H9 (cell line): ENCODE data around the gene TMEM117. TPM values are rescaled to one million over a fixed set of nuclear protein-coding genes. Genes with fewer than 3 reads are reported as not detected.

Experiments
- DNase-seq: peaks from one replicate; pipeline ENCODE4 v3.0.0-alpha.2; 2017
- H2AFZ ChIP-seq: one replicate; pipeline ENCODE4 v1.6.1; 2013; ENCODE audit warnings: mild to moderate bottlenecking, low read length, control low read depth, moderate library complexity
- H2AK5ac ChIP-seq: 2 replicates; pipeline ENCODE4 v1.6.1; 2013; ENCODE audit warnings: low read length, control low read depth, mixed read lengths; ENCODE audit not compliant: insufficient read length
- H2BK120ac ChIP-seq: one replicate; pipeline ENCODE4 v1.6.1; 2013; ENCODE audit warnings: low read depth, mild to moderate bottlenecking, low read length, control low read depth, inconsistent platforms; ENCODE audit not compliant: poor library complexity, severe bottlenecking
- H2BK12ac ChIP-seq: 2 replicates; pipeline ENCODE4 v1.6.1; 2013; ENCODE audit warnings: low read length, control low read depth, mixed read lengths, low read depth; ENCODE audit not compliant: insufficient read length
- H2BK15ac ChIP-seq: 2 replicates; pipeline ENCODE4 v1.6.1; 2013; ENCODE audit warnings: low read depth, low read length, control low read depth
- H2BK20ac ChIP-seq: one replicate; pipeline ENCODE4 v1.6.1; 2013; ENCODE audit warnings: low read depth, mild to moderate bottlenecking, low read length, control low read depth, inconsistent platforms; ENCODE audit not compliant: poor library complexity, severe bottlenecking
- H2BK5ac ChIP-seq: 2 replicates; pipeline ENCODE4 v1.6.1; 2013; ENCODE audit warnings: low read length, control low read depth, mixed read lengths; ENCODE audit not compliant: insufficient read length
- H3K14ac ChIP-seq: 2 replicates; pipeline ENCODE4 v1.6.1; 2013; ENCODE audit warnings: low read length, control low read depth; ENCODE audit not compliant: insufficient read depth
- H3K18ac ChIP-seq: 2 replicates; pipeline ENCODE4 v1.6.1; 2013; ENCODE audit warnings: low read depth, mild to moderate bottlenecking, mixed read lengths, low read length, control low read depth; ENCODE audit not compliant: insufficient read length
- H3K23ac ChIP-seq: 2 replicates; pipeline ENCODE4 v1.6.1; 2013; ENCODE audit warnings: low read length, control low read depth, mixed read lengths, low read depth; ENCODE audit not compliant: insufficient read length
- H3K23me2 ChIP-seq: 2 replicates; pipeline ENCODE4 v1.6.1; 2013; ENCODE audit warnings: low read depth, mild to moderate bottlenecking, mixed read lengths, low read length, control low read depth; ENCODE audit not compliant: insufficient read length, poor library complexity, severe bottlenecking
- H3K27ac ChIP-seq: 2 replicates; pipeline ENCODE4 v1.5.1; 2013; ENCODE audit warnings: low read length, control low read depth, mixed read lengths, low read depth; ENCODE audit not compliant: insufficient read length
- H3K27me3 ChIP-seq: 2 replicates; pipeline ENCODE4 v1.6.1; 2013; ENCODE audit warnings: low read length, control low read depth, inconsistent platforms; ENCODE audit not compliant: insufficient read depth
- H3K4ac ChIP-seq: 2 replicates; pipeline ENCODE4 v1.6.1; 2013; ENCODE audit warnings: low read depth, mild to moderate bottlenecking, control low read depth, inconsistent platforms, low read length, moderate library complexity
- H3K4me1 ChIP-seq: 2 replicates; pipeline ENCODE4 v1.6.1; 2013; ENCODE audit warnings: low read length, control low read depth, inconsistent platforms; ENCODE audit not compliant: insufficient read depth
- H3K4me2 ChIP-seq: 2 replicates; pipeline ENCODE4 v1.6.1; 2013; ENCODE audit warnings: low read length, control low read depth, mixed read lengths; ENCODE audit not compliant: insufficient read length, insufficient read depth
- H3K56ac ChIP-seq: 2 replicates; pipeline ENCODE4 v1.6.1; 2013; ENCODE audit warnings: low read depth, mild to moderate bottlenecking, mixed read lengths, low read length, control low read depth; ENCODE audit not compliant: insufficient read length
- H3K79me1 ChIP-seq: 2 replicates; pipeline ENCODE4 v1.6.1; 2013; ENCODE audit warnings: low read depth, mild to moderate bottlenecking, moderate library complexity, low read length, control low read depth, inconsistent platforms; ENCODE audit not compliant: insufficient read depth, poor library complexity, severe bottlenecking
- H3K79me2 ChIP-seq: 2 replicates; pipeline ENCODE4 v1.6.1; 2013; ENCODE audit warnings: low read length, control low read depth, inconsistent platforms; ENCODE audit not compliant: insufficient read depth
- H3K9ac ChIP-seq: 2 replicates; pipeline ENCODE4 v1.6.1; 2013; ENCODE audit warnings: low read length, control low read depth, mixed read lengths; ENCODE audit not compliant: insufficient read length; ENCODE audit errors: extremely low read depth
- H3K9me3 ChIP-seq: one replicate; pipeline ENCODE4 v1.6.1; 2013; ENCODE audit warnings: low read depth, low read length, inconsistent platforms; ENCODE audit not compliant: control insufficient read depth
- H3T11ph ChIP-seq: one replicate; pipeline ENCODE4 v1.6.1; 2013; ENCODE audit warnings: mild to moderate bottlenecking, low read length, control low read depth, inconsistent platforms
- H4K20me1 ChIP-seq: one replicate; pipeline ENCODE4 v1.6.1; 2013; ENCODE audit not compliant: control insufficient read depth, insufficient read length, insufficient read depth
- H4K5ac ChIP-seq: 2 replicates; pipeline ENCODE4 v1.6.1; 2013; ENCODE audit warnings: low read depth, mild to moderate bottlenecking, mixed read lengths, low read length, control low read depth; ENCODE audit not compliant: insufficient read length
- H4K8ac ChIP-seq: replicated peaks from 2 replicates; pipeline ENCODE4 v1.6.1; 2013; ENCODE audit warnings: low read length, control low read depth, mixed read lengths, low read depth; ENCODE audit not compliant: insufficient read length
- H4K91ac ChIP-seq: 2 replicates; pipeline ENCODE4 v1.6.1; 2013; ENCODE audit warnings: low read depth, mild to moderate bottlenecking, moderate library complexity, mixed read lengths, low read length, control low read depth; ENCODE audit not compliant: insufficient read length
- H3K27ac Mint-ChIP-seq, 3 experiments: 2 replicates in 2 of 3; 3 replicates in 1 of 3; pipeline ENCODE4 v1.8.0; 2020 to 2021; ENCODE audit warnings: mixed read lengths in 3 of 3, mild to moderate bottlenecking in 1 of 3, moderate library complexity in 1 of 3
- H3K27me3 Mint-ChIP-seq: 2 replicates; pipeline ENCODE4 v1.8.0; 2021; ENCODE audit warnings: low read depth, mild to moderate bottlenecking, moderate library complexity, mixed read lengths
- H3K36me3 Mint-ChIP-seq, 3 experiments: 2 replicates in 2 of 3; 3 replicates in 1 of 3; pipeline ENCODE4 v1.8.0; 2020 to 2021; ENCODE audit warnings: low read depth in 3 of 3, mixed read lengths in 3 of 3; ENCODE audit not compliant: insufficient read depth in 1 of 3
- H3K4me1 Mint-ChIP-seq, 2 experiments: 2 replicates each; pipeline ENCODE4 v1.8.0; 2020; ENCODE audit warnings: mixed read lengths in 2 of 2
- H3K4me3 Mint-ChIP-seq, 2 experiments: 2 replicates in 1 of 2; 3 replicates in 1 of 2; pipeline ENCODE4 v1.8.0; 2020 to 2021; ENCODE audit warnings: mild to moderate bottlenecking in 2 of 2, mixed read lengths in 2 of 2, moderate library complexity in 1 of 2
- H3K9me3 Mint-ChIP-seq, 2 experiments: 2 replicates in 1 of 2; 3 replicates in 1 of 2; pipeline ENCODE4 v1.8.0; 2020; ENCODE audit warnings: mild to moderate bottlenecking in 2 of 2, mixed read lengths in 2 of 2, moderate library complexity in 1 of 2
- CTCF ChIP-seq: fragments of 200-600 bp; sonication (generic); conservative IDR thresholded peaks from 3 replicates; pipeline ENCODE4 v1.8.0; 2021; ENCODE audit warnings: antibody characterized with exemption, mild to moderate bottlenecking
- WGBS: extraction: QIAGEN DNeasy Blood & Tissue Kit; methylation state at CpG from one replicate; pipeline ENCODE4 v1.1.7; 2013; ENCODE audit warnings: missing lambda C conversion rate, low lambda C conversion rate, mixed read lengths; ENCODE audit not compliant: insufficient read length; ENCODE audit errors: extremely low coverage; 5-methylcytosine and 5-hydroxymethylcytosine counted together
- total RNA-seq: library from RNA; stranded (reverse); gene quantifications from 2 replicates; pipeline ENCODE4 v1.2.1, GENCODE V29; 2021

Gene TMEM117
- total RNA-seq, 1 experiment from 2014 or later: 1.7 TPM

DNA sequence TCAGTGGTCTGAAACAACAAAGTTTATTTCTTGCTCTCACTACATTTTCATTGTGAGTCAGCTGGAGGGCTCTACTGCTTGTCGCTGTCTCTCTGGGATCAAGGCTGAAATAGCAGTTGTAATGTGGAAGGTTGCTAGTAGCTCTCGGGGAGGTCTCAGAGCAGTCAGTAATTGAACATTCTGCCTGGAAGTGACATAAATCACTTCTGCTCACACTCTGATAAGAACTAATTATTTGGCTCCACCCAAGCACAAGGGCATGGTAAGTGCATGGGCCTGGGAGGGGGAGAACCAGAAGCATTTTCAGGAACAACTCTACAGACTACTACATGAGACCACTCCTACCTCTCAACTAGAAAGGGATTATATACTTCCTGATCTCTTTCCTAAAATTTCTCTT is 128.2 kb downstream of the TMEM117 start:
- no peak overlapping the region for H2AFZ ChIP-seq
- H2BK20ac ChIP-seq: no peak overlapping the region
- no peak overlapping the region for H4K8ac ChIP-seq
- no peak overlapping the region for H2BK5ac ChIP-seq
- peaks cover 5 to 8% of the 10 kb centered on the region in 2 experiments for H3K4me1 Mint-ChIP-seq
- H2BK120ac ChIP-seq: no peak overlapping the region
- no peak overlapping the region for H3K27ac Mint-ChIP-seq
- H4K91ac ChIP-seq: no peak overlapping the region
- H3K9me3 ChIP-seq: no peaks in the 10 kb centered on the region
- H3K9ac ChIP-seq: no peak overlapping the region
- no peak overlapping the region for H2AK5ac ChIP-seq
- H3K36me3 Mint-ChIP-seq: no peaks in the 10 kb centered on the region; a peak in 2 of 7 replicates
- H3K27me3 Mint-ChIP-seq: no peaks in the 10 kb centered on the region
- H2BK15ac ChIP-seq: no peak overlapping the region
- H3K14ac ChIP-seq: no peak overlapping the region
- peaks cover 0 to 7% of the 10 kb centered on the region in 2 experiments; a peak in 2 of 5 replicates for H3K9me3 Mint-ChIP-seq
- no peak overlapping the region for H3K23ac ChIP-seq
- H4K5ac ChIP-seq: no peak overlapping the region
- no peaks in the 10 kb centered on the region for H4K20me1 ChIP-seq
- no peak overlapping the region for H2BK12ac ChIP-seq
- H3K56ac ChIP-seq: no peak overlapping the region
- no peaks in the 10 kb centered on the region for H3K27me3 ChIP-seq
- no peak overlapping the region for H3K4me3 Mint-ChIP-seq
- H3K4me1 ChIP-seq: no peaks in the 10 kb centered on the region
- no peak overlapping the region for H3K4ac ChIP-seq
- no peaks in the 10 kb centered on the region for H3K79me1 ChIP-seq
- no peak overlapping the region for H3K27ac ChIP-seq
- no peak overlapping the region for H3K18ac ChIP-seq
- no peak for TF ChIP-seq CTCF
- H3K23me2 ChIP-seq: no peaks in the 10 kb centered on the region
- no peak overlapping the region for H3K4me2 ChIP-seq
- H3K79me2 ChIP-seq: no peaks in the 10 kb centered on the region
- H3T11ph ChIP-seq: no peak overlapping the region
- DNase-seq: no peak
- no CpG with 5 or more reads among the region's 2 CpGs for WGBS
